ENCODE data around the gene CAB39L. TPM values are rescaled to one million over a fixed set of nuclear protein-coding genes. Genes with fewer than 3 reads are reported as not detected.

The CAB39L gene
- polyA plus RNA-seq, 1 donor from 2014 or later, result 40.3 TPM

GRCh38 chr13:49367640-49368422, 76.0 kb downstream of the CAB39L start:
- no peak overlapping the region for H3K27ac ChIP-seq (ENCODE audit: low read length)
- no peak for TF ChIP-seq MXI1 (conservative IDR thresholded peaks at IDR 0.05; ENCODE audit: poor library complexity, severe bottlenecking)
- no peak for TF ChIP-seq EZH2 (IDR thresholded peaks at IDR 0.05; ENCODE audit: borderline replicate concordance, insufficient read depth, low read length, poor library complexity, severe bottlenecking)
- no peak for TF ChIP-seq EP300 (conservative IDR thresholded peaks at IDR 0.05; ENCODE audit: poor library complexity, severe bottlenecking)
- TF ChIP-seq, protein P1, sequence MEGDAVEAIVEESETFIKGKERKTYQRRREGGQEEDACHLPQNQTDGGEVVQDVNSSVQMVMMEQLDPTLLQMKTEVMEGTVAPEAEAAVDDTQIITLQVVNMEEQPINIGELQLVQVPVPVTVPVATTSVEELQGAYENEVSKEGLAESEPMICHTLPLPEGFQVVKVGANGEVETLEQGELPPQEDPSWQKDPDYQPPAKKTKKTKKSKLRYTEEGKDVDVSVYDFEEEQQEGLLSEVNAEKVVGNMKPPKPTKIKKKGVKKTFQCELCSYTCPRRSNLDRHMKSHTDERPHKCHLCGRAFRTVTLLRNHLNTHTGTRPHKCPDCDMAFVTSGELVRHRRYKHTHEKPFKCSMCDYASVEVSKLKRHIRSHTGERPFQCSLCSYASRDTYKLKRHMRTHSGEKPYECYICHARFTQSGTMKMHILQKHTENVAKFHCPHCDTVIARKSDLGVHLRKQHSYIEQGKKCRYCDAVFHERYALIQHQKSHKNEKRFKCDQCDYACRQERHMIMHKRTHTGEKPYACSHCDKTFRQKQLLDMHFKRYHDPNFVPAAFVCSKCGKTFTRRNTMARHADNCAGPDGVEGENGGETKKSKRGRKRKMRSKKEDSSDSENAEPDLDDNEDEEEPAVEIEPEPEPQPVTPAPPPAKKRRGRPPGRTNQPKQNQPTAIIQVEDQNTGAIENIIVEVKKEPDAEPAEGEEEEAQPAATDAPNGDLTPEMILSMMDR (IDR thresholded peaks at IDR 0.05; ENCODE audit: poor library complexity, severe bottlenecking), result no peak
- TF ChIP-seq RAD21 (conservative IDR thresholded peaks at IDR 0.05), result no peak
- TF ChIP-seq SMC3 (conservative IDR thresholded peaks at IDR 0.05; ENCODE audit: poor library complexity), result no peak
- TF ChIP-seq TAF1 (IDR thresholded peaks at IDR 0.05; ENCODE audit: low read depth), result no peak
- no peak for TF ChIP-seq POLR2AphosphoS5 (IDR thresholded peaks at IDR 0.05)
- H3K9me2 ChIP-seq (ENCODE audit: insufficient read depth, low read length), result no peaks in the 10 kb centered on the region
- no peak overlapping the region for H2AFZ ChIP-seq (ENCODE audit: low read depth, low read length)
- no peaks in the 10 kb centered on the region for H3K36me3 ChIP-seq (ENCODE audit: insufficient read depth, low read length)
- H3K79me2 ChIP-seq (replicated peaks; ENCODE audit: insufficient read depth, low read length), result no peaks in the 10 kb centered on the region
- peaks cover 3% of the 10 kb centered on the region for H3K9me3 ChIP-seq (ENCODE audit: low read length)
- peak overlapping the region; percentile 29 for H3K4me3 ChIP-seq (ENCODE audit: low read length)
- no peaks in the 10 kb centered on the region for H3K27me3 ChIP-seq (ENCODE audit: insufficient read depth, low read depth, low read length)
- H4K20me1 ChIP-seq (ENCODE audit: insufficient read depth), result no peaks in the 10 kb centered on the region
- H3F3A ChIP-seq (ENCODE audit: insufficient read depth, low read length, poor library complexity, severe bottlenecking), result no peaks in the 10 kb centered on the region
- H3K9ac ChIP-seq (ENCODE audit: low read length), result no peak overlapping the region
- H3K4me2 ChIP-seq (ENCODE audit: low read length), result no peak overlapping the region

DNA sequence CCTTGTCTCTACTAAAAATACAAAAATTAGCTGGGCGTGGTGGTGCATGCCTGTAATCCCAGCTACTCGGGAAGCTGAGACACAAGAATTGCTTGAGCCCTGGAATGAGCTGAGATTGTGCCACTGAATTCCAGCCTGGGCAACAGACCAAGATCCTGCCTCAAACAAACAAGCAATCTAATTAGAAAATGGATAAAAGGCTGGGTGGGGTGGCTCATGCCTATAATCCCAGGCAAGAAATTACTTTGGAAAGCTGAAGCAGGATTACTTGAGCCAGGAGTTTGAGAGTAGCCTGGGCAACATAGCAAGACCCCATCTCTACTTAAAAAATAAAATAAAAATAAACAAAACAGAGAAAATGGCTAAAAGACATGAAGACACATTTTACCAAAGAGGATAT, 77.0 kb downstream of the CAB39L start:
- H3K27ac ChIP-seq (ENCODE audit: low read length), result no peak overlapping the region
- H4K20me1 ChIP-seq (ENCODE audit: insufficient read depth), result no peaks in the 10 kb centered on the region
- peaks cover 3% of the 10 kb centered on the region for H3K9me3 ChIP-seq (ENCODE audit: low read length)
- no peak overlapping the region for H3K4me2 ChIP-seq (ENCODE audit: low read length)
- H3F3A ChIP-seq (ENCODE audit: insufficient read depth, low read length, poor library complexity, severe bottlenecking), result no peaks in the 10 kb centered on the region
- TF ChIP-seq, protein P1 (IDR thresholded peaks at IDR 0.05; ENCODE audit: poor library complexity, severe bottlenecking), result no peak
- TF ChIP-seq RAD21 (conservative IDR thresholded peaks at IDR 0.05) (no peak), MXI1 (conservative IDR thresholded peaks at IDR 0.05; ENCODE audit: poor library complexity, severe bottlenecking) (no peak), POLR2AphosphoS5 (IDR thresholded peaks at IDR 0.05) (no peak), EP300 (conservative IDR thresholded peaks at IDR 0.05; ENCODE audit: poor library complexity, severe bottlenecking) (no peak), SMC3 (conservative IDR thresholded peaks at IDR 0.05; ENCODE audit: poor library complexity) (no peak)
- TF ChIP-seq, protein P2, sequence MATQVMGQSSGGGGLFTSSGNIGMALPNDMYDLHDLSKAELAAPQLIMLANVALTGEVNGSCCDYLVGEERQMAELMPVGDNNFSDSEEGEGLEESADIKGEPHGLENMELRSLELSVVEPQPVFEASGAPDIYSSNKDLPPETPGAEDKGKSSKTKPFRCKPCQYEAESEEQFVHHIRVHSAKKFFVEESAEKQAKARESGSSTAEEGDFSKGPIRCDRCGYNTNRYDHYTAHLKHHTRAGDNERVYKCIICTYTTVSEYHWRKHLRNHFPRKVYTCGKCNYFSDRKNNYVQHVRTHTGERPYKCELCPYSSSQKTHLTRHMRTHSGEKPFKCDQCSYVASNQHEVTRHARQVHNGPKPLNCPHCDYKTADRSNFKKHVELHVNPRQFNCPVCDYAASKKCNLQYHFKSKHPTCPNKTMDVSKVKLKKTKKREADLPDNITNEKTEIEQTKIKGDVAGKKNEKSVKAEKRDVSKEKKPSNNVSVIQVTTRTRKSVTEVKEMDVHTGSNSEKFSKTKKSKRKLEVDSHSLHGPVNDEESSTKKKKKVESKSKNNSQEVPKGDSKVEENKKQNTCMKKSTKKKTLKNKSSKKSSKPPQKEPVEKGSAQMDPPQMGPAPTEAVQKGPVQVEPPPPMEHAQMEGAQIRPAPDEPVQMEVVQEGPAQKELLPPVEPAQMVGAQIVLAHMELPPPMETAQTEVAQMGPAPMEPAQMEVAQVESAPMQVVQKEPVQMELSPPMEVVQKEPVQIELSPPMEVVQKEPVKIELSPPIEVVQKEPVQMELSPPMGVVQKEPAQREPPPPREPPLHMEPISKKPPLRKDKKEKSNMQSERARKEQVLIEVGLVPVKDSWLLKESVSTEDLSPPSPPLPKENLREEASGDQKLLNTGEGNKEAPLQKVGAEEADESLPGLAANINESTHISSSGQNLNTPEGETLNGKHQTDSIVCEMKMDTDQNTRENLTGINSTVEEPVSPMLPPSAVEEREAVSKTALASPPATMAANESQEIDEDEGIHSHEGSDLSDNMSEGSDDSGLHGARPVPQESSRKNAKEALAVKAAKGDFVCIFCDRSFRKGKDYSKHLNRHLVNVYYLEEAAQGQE (IDR thresholded peaks at IDR 0.05; ENCODE audit: borderline replicate concordance), result no peak
- no peak overlapping the region for H2AFZ ChIP-seq (ENCODE audit: low read depth, low read length)
- no peak overlapping the region for H3K4me3 ChIP-seq (ENCODE audit: low read length)
- H3K9ac ChIP-seq (ENCODE audit: low read length), result no peak overlapping the region
- H3K79me2 ChIP-seq (replicated peaks; ENCODE audit: insufficient read depth, low read length), result no peaks in the 10 kb centered on the region
- H3K27me3 ChIP-seq (ENCODE audit: insufficient read depth, low read depth, low read length), result no peaks in the 10 kb centered on the region
- H3K9me2 ChIP-seq (ENCODE audit: insufficient read depth, low read length), result no peaks in the 10 kb centered on the region
- no peaks in the 10 kb centered on the region for H3K36me3 ChIP-seq (ENCODE audit: insufficient read depth, low read length)
